Measurements from ENCODE around the gene AAMDC.

The AAMDC gene

DNA sequence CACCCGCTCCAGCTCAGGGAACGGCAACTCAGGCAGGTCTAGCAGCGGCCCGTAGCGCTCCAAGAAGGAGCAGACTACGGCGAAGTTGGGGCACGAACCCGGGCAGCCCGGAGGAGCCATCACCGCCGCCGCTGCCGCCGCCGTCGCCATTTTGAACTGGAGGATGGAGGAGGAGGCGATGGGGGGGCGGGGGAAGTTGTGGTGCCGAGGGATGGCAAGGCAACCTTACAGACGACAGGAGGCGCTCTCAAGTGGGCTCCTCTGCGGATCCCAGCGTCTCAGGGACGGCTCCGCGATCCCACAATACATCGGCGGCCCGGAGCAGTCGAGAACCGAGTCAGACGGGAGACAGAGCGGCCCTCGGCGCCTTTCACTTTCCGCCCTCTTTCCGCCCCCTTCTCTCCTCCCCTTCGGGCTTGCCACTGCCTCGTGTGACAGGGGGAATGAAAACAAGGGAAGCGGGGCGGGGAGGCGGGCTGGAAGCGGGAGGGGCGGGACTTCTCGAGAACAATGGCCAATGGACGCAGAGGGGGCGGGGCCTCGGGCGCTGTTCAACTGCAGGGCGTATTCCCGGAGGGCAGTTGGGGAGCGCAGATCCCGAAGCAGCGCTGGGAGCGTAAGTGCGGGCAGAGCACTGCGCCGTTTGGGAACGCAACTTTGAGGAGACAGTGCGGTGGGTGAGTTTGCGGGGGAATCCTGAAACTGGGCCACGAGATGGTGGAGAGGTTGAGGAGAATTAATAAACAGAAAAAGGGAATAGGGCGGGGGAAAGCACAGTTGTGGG is at the start of gene AAMDC, which contains the start of gene RSF1:
Gene AAMDC, plus strand, starts transcription at position 580 of the 784 bp plus-strand sequence. CDS start 21,353 bp downstream, outside the sequence.
Gene RSF1, minus strand, starts transcription at position 158 of the 784 bp plus-strand sequence. Its CDS starts 8 bp downstream, at position 150.
- peak; percentile 99 for DNase-seq

DNA sequence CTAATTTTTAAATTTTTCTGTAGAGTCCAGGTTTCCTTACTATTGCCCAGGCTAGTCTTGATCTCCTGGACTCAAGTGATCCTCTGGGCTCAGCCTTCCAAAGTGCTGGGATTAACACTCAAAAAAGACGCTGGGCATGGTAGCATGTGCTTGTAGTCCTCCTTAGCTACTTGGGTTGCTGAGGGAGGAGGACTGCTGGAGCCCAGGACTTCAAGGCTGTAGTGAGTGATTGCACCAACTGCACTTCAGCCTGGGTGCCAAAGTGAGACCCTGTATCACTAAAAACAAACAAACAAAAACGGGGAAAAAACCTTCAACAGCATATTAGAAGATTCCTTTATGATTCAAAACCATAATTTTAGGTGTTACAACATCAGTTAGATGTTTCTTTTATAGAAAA is 45.0 kb upstream of the AAMDC start:
- DNase-seq = no peak

DNA sequence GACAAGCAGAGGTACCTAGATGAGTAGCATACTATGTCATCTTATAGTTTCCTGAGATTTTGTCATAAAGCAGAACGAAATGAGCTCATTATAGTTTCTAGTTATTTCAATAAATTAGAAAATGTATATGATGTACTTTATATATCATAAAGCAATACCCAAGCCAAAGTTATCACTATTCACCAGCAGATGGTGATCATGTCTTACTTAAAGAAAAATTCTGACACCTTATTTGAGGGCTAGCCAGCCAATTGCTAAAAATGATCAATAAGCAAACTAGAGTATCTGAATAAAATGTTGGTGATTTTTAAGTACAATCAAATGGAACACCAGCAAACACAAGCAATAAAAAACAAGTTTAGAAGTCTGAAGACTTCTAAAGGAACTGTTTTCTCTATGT is 44.5 kb upstream of the AAMDC start:
- peak; percentile 15 for DNase-seq

DNA sequence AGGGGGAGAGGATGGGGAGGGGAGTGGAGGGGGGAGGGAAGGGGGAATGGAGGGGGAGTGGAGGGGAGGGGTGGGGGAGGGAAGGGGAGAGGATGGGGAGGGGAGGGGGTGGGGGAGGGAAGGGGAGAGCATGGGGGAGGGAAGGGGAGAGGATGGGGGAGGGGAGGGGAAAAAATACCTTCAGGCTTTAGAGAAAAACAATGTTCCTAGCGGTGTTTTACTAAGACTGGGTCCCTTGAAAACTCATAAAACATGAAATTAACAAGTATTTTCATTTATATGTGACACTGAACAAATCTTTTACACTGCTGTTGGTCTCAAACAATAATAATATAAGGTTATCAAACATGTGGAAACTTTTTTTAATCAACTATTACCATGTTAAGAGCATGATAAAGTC is 42.8 kb upstream of the AAMDC start:
- no peak for DNase-seq

GRCh38 chr11:77778549-77778948 is 42.4 kb upstream of the AAMDC start:
- DNase-seq = no peak

DNA sequence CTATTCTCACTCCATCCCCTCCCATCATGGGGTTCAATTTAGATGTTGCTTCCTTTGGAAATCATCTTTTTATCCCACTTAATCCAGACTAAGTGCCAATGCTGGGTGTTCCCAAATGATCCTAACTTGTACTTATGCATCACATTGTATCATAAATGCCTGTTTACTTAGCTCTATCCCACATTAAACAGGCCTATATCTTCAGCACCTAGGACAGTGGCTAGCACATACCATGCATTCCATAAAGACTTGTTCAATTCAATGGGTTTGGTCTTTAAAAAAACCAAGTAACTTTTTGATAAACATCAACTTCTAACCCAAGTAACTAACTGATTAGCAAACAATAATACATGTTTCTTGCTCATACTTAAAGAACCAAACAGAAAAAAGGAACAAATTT is 41.0 kb upstream of the AAMDC start:
- DNase-seq = no peak

- no peak for DNase-seq
Observed at GRCh38 chr11:77783025-77783424, 37.9 kb upstream of the AAMDC start.

DNA sequence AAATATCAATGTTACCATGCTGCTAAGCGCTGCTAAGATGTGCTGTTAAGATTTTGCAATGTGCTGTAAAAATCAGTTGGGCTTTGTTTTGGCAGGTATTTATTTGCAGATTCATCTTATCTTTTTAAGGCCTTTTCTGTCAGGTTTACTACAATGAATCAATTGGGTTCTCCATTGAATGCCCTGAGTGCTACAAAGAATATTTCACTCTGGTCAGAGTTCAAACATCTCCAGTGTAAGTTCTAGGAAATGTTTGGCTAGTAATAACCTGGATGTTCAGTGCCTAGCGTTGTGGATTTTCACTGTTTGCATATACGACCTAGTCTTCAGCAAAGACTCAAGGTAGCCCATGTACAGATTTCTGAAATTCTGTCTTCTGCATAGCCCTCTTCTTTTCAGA is 36.4 kb upstream of the AAMDC start:
- no peak for DNase-seq

DNA sequence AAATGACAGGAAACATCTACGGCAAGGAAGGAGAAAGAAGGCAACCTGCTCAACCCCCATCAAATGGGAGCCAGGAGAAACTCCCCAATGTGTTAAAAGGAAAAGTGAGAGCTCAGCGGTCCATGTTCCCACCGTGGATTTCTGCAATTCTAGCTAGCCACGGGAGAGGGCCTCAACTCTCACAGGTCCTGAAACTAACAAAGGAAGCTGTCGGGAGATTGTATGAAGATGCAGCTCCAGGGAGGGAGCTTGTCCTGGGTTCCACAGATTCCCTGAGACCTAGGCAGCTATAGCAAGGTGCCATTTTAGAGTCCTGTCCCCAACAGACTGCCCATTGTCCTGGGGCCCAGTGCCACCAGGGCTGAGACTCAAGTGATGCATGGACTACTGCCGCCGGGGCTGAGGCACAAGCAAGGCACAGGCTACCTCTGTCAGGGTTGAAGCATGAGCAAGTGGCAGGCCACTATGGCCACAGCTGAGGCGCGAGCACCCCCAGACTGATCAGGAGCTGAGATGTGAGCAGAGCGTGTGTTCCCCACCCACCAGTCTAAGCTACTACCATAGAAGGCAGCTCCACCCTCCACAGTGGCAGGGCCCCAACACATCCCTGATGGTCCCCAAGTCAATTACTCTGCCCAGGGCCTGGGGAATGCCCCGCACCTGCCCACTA is 31.7 kb upstream of the AAMDC start:
- DNase-seq = no peak

DNA sequence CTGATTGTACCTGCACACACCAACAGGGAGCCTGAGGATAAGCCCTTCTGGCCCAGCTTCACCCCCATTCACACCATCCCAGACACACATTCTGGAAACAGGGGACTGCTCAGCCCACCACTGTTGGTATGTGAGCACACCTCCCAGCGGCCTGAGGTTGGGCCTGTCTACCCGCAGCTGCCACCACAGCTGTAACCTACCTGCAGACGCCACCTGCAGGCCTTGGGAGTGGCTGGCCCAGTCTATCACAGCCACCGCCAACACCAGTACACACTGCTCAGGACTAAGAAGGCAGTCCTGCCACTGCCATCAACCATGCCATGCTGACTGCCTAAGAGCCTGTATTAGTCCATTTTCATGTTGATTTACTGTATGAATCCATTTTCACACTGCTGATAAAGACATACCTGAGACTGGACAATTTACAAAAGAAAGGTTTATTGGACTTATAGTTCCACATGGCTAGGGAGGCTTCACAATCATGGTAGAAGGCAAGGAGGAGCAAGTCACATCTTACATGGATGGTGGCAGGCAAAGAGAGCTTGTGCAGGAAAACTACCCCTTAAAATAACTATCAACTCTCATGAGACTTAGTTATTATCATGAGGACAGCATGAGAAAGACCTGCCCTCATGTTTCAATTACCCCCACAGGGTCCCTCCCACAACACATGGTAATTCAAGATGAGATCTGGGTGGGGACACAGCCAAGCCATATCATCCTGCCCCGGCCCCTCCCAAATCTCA is 31.0 kb upstream of the AAMDC start:
- DNase-seq = no peak

DNA sequence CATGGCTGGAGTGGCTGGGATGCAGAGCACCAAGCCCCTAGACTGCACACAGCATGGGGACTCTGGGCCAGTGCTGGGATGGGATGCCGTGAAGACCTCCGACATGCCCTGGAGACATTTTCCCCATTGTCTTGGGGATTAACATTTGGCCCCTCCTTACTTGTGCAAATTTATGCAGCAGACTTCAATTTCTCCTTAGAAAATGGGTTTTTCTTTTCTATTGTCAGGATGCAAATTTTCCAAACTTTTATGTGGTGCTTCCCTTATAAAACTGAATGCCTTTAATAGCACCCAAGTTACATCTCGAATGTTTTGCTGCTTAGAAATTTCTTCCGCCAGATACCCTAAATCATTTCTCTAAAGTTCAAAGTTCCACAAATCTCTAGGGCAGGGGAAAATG is 29.6 kb upstream of the AAMDC start:
- no peak for DNase-seq

- DNase-seq = no peak
Observed at GRCh38 chr11:77793972-77794371, 27.0 kb upstream of the AAMDC start.

DNA sequence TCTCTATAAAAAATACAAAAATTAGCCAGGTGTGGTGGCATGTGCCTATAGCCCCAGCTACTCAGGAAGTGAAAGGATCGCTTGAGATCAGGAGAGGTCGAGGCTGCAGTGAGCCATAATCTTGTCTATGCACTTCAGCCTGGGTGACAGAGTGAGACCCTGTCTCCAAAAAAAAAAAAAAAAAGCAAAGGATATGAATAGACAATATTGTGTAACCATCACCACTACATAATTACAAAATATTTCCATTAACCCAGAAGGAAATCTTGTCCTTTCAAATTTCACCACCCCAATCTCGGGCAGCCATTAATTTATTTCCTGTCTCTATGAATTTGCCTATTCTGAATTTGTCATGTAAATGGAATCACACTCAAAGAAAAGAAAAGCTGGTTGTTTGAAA is 21.6 kb upstream of the AAMDC start:
- no peak for DNase-seq

DNA sequence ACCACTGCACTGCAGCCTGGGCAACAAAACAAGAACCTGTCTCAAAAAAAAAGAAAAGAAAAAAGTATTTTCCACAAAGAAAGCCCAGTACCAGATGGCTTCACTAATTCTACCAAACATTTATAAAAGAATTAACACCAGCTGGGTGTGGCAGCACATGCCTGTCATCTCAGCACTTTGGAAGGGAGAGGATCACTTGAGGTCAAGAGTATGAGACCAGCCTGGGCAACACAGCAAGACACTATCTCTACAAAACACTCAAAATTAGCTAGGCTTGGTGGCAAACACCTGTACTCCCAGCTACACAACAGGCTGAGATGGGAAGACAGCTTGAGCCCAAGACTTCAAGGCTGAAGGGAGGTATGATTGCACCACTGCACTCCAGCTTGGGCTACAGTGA is 20.5 kb upstream of the AAMDC start:
- DNase-seq = no peak

DNA sequence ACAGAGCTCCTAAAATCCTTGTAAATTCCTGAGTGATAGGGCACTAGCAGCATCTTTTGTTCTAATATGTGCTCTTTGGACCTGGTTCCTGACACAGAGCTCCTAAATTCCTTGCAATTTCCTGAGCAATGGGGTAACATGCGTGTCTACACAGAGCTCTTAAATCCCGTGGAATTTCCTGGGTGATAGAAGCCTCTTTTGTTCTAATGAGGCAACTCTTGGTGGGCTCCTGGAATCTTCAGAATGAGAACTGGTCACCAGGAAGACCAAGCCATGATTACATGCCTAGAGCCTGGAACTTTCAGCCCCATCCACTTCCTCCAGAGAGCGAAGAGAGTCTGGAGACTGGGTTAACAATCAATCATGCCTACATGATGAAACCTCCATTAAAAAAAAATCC is 19.5 kb upstream of the AAMDC start:
- DNase-seq = no peak

DNA sequence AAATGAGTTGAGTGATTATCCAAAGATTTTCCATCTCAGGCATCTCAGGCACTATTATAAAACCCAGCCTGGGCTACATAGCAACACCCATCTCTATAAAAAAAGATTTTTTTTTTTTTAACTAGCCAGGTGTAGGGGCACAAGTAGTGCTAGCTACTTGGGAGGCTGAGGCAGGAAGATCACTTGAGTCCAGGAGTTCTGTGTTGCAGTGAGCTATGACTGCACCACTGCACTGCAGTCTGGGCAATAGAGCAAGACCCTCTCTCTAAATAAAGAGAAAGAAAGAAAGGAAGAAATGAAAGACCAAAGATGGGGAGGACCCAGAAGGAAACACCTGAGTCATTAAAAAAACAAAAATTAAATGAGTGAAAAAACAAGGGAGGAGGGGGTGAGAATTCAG is 14.5 kb upstream of the AAMDC start:
- no peak for DNase-seq

- no peak for DNase-seq
Observed at GRCh38 chr11:77806993-77807392, 14.0 kb upstream of the AAMDC start.

GRCh38 chr11:77813256-77813655 is 7.7 kb upstream of the AAMDC start:
- no peak for DNase-seq

DNA sequence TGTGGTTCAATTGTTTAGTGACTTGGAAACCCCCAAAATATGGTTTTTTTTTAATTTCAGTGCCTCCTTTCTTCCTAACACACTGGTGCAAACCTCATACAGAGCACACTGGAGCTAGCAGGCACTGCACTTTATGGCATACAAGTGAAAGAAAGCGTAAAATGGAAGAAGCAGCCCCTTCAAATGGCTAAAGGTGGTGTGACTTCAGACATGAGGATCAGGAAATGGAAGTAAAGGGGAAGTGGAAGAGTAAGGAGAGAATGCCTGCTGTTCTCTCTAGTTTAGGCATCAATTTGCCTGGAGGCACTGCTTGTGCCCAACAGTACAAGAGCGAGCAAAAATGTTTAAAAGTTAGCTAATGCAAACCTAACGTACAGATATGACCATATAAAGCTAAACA is 6.1 kb upstream of the AAMDC start:
- no peak for DNase-seq

GRCh38 chr11:77815459-77815858 is 5.5 kb upstream of the AAMDC start:
- no peak for DNase-seq

- peak; percentile 96 for DNase-seq
Observed at GRCh38 chr11:77819411-77819920, 1.5 kb upstream of the AAMDC start.

DNA sequence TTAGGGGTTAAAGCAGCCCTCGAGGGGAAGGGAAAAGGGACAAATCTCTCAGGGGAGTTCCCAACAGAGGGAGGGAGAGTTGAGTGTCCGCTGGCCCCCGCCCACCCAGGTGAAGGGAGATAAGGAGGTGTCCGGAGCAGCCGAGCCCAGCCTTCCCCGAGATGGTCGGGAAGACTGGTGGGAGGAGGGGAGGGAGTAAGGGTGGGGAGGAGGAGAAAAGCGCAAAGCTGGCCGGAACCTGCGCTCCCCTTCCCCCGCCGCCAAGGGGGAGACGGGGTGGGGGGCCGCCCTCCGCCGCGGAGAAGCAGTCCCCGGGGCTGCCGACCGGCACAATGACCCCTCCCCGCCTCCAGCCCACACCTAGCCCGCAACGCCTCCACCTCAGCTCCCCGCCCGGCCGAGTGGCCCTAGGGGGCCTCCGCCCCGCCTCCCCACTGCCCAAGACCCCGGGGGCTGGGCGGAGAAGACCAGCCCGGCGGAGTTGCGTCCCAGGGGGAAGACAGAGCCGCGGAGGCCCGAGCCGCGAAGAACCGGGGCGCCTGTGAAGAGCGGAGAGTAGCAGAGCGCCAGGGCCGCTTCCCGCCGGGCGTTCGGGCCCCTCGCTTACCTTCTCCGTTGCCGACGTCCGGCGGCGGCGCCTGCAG is 901 bp upstream of the AAMDC start:
- peak; percentile 39 for DNase-seq

DNA sequence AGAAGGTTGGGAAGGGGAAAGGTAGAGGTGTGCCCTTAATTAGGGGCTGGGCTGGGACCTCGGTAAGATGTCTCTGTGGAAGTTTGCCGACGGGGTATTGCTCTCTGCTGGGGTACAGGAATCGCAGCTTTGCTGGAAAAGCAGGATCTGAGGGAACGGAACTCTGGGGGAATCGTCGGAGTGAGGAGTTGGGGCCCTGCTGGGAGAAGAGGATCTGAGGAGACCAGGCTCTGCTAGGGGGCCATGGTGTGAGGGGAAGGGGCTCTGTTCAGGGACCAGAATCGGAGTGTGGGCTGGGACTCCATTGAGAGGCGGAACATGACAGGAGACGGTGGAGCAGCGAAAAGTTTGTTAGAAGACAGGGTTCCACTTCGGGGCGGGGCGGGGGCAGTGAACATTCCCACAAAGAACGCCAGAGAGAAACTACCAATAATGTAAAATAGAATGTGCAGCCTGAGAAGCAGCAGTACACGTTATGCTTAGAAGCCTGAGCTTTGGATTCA is 456 bp downstream of the AAMDC start:
- peak; percentile 65 for DNase-seq
